ENCODE data around the gene PER2.

Gene PER2

GRCh38 chr2:238302087-238302486 lies 13.7 kb upstream of the PER2 start:
- H3K4me2 ChIP-seq = no peak overlapping the region
- TF ChIP-seq, protein P1, sequence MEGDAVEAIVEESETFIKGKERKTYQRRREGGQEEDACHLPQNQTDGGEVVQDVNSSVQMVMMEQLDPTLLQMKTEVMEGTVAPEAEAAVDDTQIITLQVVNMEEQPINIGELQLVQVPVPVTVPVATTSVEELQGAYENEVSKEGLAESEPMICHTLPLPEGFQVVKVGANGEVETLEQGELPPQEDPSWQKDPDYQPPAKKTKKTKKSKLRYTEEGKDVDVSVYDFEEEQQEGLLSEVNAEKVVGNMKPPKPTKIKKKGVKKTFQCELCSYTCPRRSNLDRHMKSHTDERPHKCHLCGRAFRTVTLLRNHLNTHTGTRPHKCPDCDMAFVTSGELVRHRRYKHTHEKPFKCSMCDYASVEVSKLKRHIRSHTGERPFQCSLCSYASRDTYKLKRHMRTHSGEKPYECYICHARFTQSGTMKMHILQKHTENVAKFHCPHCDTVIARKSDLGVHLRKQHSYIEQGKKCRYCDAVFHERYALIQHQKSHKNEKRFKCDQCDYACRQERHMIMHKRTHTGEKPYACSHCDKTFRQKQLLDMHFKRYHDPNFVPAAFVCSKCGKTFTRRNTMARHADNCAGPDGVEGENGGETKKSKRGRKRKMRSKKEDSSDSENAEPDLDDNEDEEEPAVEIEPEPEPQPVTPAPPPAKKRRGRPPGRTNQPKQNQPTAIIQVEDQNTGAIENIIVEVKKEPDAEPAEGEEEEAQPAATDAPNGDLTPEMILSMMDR (conservative IDR thresholded peaks at IDR 0.05; ENCODE audit: low read depth, low read length) = no peak

GRCh38 chr2:238299803-238300202 lies 11.4 kb upstream of the PER2 start:
- H3K4me3 ChIP-seq (IDR thresholded peaks at IDR 0.05; ENCODE audit: insufficient read depth, low read depth, low read length) = no peak overlapping the region
- no peak overlapping the region for H3K9ac ChIP-seq
- no peak overlapping the region for H3K4me2 ChIP-seq
- 0 out of 2 replicates have a peak, but pooled peaks cover 2% of the 10 kb centered on the region for H3K27me3 ChIP-seq (ENCODE audit: insufficient read depth, low read depth)
- no peaks in the 10 kb centered on the region for H3K36me3 ChIP-seq (ENCODE audit: insufficient read depth)
- no peak overlapping the region for H2AFZ ChIP-seq (ENCODE audit: low read depth)
- H3K4me1 ChIP-seq (ENCODE audit: low read depth, poor library complexity, severe bottlenecking) = no peaks in the 10 kb centered on the region
- H3K27ac ChIP-seq = no peak overlapping the region
- no peaks in the 10 kb centered on the region for H4K20me1 ChIP-seq (ENCODE audit: insufficient read depth)
- H3K79me2 ChIP-seq (ENCODE audit: insufficient read depth, low read depth) = no peaks in the 10 kb centered on the region
- TF ChIP-seq, protein P1 (conservative IDR thresholded peaks at IDR 0.05; ENCODE audit: low read depth, low read length) = no peak

More at GRCh38 chr2:238302087-238302486, 13.7 kb upstream of the PER2 start:
- no peak overlapping the region for H3K27ac ChIP-seq
- H3K4me3 ChIP-seq (IDR thresholded peaks at IDR 0.05; ENCODE audit: insufficient read depth, low read depth, low read length) = no peak overlapping the region
- no peaks in the 10 kb centered on the region for H3K36me3 ChIP-seq (ENCODE audit: insufficient read depth)
- 0 out of 2 replicates have a peak, but pooled peaks cover 1% of the 10 kb centered on the region for H3K27me3 ChIP-seq (ENCODE audit: insufficient read depth, low read depth)
- no peaks in the 10 kb centered on the region for H4K20me1 ChIP-seq (ENCODE audit: insufficient read depth)
- H3K9ac ChIP-seq = no peak overlapping the region
- no peak overlapping the region for H2AFZ ChIP-seq (ENCODE audit: low read depth)
- no peaks in the 10 kb centered on the region for H3K79me2 ChIP-seq (ENCODE audit: insufficient read depth, low read depth)
- no peaks in the 10 kb centered on the region for H3K4me1 ChIP-seq (ENCODE audit: low read depth, poor library complexity, severe bottlenecking)

- H3K4me3 ChIP-seq (IDR thresholded peaks at IDR 0.05; ENCODE audit: insufficient read depth, low read depth, low read length) = no peak overlapping the region
- 0 out of 2 replicates have a peak, but pooled peaks cover 2% of the 10 kb centered on the region for H3K27me3 ChIP-seq (ENCODE audit: insufficient read depth, low read depth)
- H3K4me2 ChIP-seq = no peak overlapping the region
- no peaks in the 10 kb centered on the region for H3K79me2 ChIP-seq (ENCODE audit: insufficient read depth, low read depth)
- H4K20me1 ChIP-seq (ENCODE audit: insufficient read depth) = no peaks in the 10 kb centered on the region
- H3K4me1 ChIP-seq (ENCODE audit: low read depth, poor library complexity, severe bottlenecking) = no peaks in the 10 kb centered on the region
- no peak overlapping the region for H3K9ac ChIP-seq
- no peak overlapping the region for H3K27ac ChIP-seq
- H2AFZ ChIP-seq (ENCODE audit: low read depth) = no peak overlapping the region
- TF ChIP-seq, protein P1 (conservative IDR thresholded peaks at IDR 0.05; ENCODE audit: low read depth, low read length) = no peak
- no peaks in the 10 kb centered on the region for H3K36me3 ChIP-seq (ENCODE audit: insufficient read depth)
Measured at GRCh38 chr2:238296638-238297457, 8.4 kb upstream of the PER2 start.

- Histone ChIP-seq H3K27ac (no peak overlapping the region), H3K4me3 (IDR thresholded peaks at IDR 0.05; ENCODE audit: insufficient read depth, low read depth, low read length) (no peak overlapping the region), H3K27me3 (ENCODE audit: insufficient read depth, low read depth) (0 out of 2 replicates have a peak, but pooled peaks cover 2% of the 10 kb centered on the region), H3K36me3 (ENCODE audit: insufficient read depth) (no peaks in the 10 kb centered on the region), H3K9ac (no peak overlapping the region), H3K4me1 (ENCODE audit: low read depth, poor library complexity, severe bottlenecking) (no peaks in the 10 kb centered on the region), H4K20me1 (ENCODE audit: insufficient read depth) (no peaks in the 10 kb centered on the region), H3K79me2 (ENCODE audit: insufficient read depth, low read depth) (no peaks in the 10 kb centered on the region), H3K4me2 (no peak overlapping the region), H2AFZ (ENCODE audit: low read depth) (no peak overlapping the region)
- TF ChIP-seq, protein P1 (conservative IDR thresholded peaks at IDR 0.05; ENCODE audit: low read depth, low read length) = no peak
Measured at GRCh38 chr2:238295144-238296112, 7.0 kb upstream of the PER2 start.

All from KMS-11 (cell line).